Testis (tissue), 2 donors: Measurements from ENCODE around the gene SETD1B.

Source experiments
- POLR2A ChIP-seq: fragments of 450-650 bp; IDR thresholded peaks from one replicate; pipeline ENCODE4 v1.6.1; 2017; ENCODE audit warnings: antibody characterized with exemption, mild to moderate bottlenecking, moderate library complexity
- TF ChIP-seq, protein P1 (sequence below), 3 experiments: fragments of 450-650 bp in 2 of 3; fragments of 200-600 bp in 1 of 3; sonication (generic) in 1 of 3; IDR thresholded peaks; one replicate each; pipeline ENCODE4 v1.5.1; 2016 to 2019; ENCODE audit warnings: antibody characterized with exemption in 3 of 3, mild to moderate bottlenecking in 2 of 3, moderate library complexity in 1 of 3

DNA sequence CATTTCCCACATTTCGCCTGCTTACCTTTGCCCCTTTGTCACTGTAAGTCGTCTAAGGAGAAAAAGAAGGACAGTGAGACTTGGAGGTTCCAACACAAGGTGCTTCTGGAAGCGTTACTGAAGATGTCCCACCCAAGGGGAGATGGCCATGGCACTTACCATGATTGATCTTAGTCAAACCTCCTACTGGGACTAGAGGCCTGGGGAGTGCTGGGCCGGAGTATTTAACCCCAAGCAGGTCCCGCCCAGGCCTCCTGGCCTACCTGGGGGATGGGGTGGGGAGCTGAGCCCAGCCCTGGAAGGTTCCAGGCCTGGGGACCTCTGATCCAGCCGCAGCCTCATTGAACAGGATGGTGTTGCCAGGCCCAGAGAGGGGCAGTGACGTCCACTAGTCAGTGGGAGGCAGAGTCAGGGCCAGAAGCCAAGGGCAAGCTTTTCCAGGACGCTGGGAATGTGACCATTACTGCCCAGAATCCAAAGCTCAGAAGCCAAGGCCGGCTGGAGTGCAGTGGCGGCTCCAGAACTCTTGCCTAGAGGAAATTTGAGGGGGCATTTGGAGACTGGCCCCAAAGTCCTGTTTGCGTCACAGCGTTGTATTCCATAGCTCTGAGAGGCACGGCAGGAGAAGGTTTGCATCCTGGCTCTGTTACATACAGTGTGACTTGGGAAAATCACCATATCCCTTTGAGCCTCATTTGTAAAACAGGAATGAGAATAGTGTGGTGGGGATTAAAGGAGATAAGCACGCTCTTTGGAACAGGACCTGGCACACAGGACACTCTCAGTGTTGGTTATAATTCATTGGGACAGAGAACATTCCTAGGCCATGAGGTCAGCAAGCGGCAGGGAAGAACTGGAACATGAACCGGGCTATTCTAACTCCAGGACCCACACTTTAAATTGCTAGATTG is 55.1 kb downstream of the SETD1B start, which contains the start of gene HPD:
- TF ChIP-seq, protein P1, sequence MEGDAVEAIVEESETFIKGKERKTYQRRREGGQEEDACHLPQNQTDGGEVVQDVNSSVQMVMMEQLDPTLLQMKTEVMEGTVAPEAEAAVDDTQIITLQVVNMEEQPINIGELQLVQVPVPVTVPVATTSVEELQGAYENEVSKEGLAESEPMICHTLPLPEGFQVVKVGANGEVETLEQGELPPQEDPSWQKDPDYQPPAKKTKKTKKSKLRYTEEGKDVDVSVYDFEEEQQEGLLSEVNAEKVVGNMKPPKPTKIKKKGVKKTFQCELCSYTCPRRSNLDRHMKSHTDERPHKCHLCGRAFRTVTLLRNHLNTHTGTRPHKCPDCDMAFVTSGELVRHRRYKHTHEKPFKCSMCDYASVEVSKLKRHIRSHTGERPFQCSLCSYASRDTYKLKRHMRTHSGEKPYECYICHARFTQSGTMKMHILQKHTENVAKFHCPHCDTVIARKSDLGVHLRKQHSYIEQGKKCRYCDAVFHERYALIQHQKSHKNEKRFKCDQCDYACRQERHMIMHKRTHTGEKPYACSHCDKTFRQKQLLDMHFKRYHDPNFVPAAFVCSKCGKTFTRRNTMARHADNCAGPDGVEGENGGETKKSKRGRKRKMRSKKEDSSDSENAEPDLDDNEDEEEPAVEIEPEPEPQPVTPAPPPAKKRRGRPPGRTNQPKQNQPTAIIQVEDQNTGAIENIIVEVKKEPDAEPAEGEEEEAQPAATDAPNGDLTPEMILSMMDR (IDR thresholded peaks at IDR 0.05), result no peak
- no peak for TF ChIP-seq POLR2A
